GM15510 (cell line): ENCODE results near the gene G0S2.

ENCODE experiments used
- POLR2A ChIP-seq: IDR thresholded peaks from 3 replicates; pipeline ENCODE4 v1.6.1; 2011; ENCODE audit warnings: borderline replicate concordance; ENCODE audit not compliant: insufficient read length; ENCODE audit errors: extremely low read depth

The G0S2 gene

GRCh38 chr1:209689477-209689876, 14.3 kb downstream of the G0S2 start:
- no peak for TF ChIP-seq POLR2A

DNA sequence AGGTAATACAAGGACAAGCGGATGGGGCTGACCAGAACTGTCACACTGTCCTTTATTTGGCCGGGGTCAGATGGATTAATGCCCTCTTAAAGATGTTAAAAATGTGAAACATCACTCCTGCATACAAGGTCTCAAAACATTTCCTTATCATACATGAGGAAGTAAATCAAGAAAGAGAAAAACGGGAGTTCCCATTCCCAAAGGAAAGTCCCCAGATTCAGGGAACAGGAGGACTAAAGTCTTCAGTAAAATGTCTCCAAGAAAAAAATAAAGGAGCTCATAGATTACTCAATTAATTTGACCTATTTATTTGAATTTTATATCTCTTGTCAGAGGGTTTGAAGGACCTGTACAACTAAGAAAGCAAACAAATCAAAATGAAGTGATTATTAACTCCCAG, 16.0 kb downstream of the G0S2 start:
- no peak for TF ChIP-seq POLR2A

DNA sequence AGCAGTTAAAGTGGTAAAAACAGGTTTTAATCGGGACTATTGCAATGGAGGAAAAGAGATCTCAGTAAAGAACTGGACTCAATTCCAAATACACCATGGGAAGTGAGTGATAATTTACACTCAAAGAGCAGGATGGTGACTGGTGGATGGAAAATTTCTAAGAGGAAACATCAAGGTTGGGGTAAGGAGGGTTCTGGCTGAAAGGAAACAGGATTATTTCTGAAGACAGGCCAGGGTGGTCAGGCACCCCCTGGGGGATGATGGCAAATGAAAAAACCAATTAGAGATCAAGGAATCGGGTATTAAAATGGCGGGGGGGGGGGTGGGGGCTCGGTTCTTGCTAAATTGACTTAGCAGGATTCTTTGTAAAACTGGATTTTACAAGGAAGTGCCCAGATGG, 17.1 kb downstream of the G0S2 start:
- TF ChIP-seq POLR2A, result no peak

GRCh38 chr1:209692745-209693504, 17.7 kb downstream of the G0S2 start:
- TF ChIP-seq POLR2A, result no peak

- TF ChIP-seq POLR2A, result no peak
Measured at GRCh38 chr1:209696673-209697072, 21.5 kb downstream of the G0S2 start.

- no peak for TF ChIP-seq POLR2A
Measured at GRCh38 chr1:209697126-209697525, 21.9 kb downstream of the G0S2 start.

DNA sequence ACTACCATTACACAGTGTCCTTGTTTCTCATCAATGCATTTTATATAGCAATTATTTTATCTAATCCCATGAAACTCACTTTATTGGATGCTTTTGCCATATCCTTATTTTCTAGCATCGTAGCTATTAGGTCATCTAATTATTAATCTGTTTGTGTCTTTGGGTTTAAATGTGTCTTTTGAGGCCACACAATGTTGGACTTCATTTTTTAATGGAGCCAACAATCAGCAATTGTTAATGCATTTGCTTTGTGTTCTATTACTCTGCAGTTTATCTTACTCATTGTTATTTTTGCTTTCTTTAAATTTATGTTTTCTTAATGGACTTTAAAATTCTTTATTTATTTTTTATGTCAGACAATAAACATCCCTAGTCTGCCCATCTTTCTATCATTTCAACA, 27.6 kb downstream of the G0S2 start:
- no peak for TF ChIP-seq POLR2A

DNA sequence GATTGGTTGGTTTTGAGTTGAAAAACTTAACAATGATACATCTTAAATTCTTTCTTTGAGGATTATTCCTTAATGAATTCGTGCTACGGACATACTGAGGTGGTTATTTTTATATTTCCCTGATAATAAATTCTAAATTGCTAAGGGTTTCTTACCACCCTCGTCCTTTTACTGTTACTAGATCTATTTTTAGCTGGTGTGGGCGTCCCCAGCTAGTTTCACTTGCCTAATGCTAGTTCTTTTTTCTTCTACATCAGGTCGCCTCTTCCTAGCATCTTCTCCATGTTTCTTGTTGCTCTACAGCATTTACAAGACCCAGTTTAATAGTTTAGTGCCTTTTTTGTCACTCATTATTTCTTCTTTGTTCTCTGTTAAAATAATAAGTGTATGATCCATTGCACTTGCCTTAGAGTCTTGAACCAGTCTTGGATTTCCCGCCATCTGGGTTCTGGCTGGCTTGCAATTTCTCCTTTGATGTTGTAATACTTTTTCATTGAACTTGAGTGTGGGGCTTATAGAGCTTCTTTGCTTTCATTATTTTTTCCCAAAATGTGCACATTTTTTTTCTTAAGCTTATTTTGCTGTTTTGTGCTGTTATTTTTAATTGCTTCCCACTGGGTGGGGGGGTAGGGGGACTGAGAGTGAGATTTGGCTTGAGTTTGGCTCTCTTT, 28.8 kb downstream of the G0S2 start:
- TF ChIP-seq POLR2A, result no peak

GRCh38 chr1:209704584-209704983, 29.4 kb downstream of the G0S2 start, which contains the start of gene HSD11B1:
HSD11B1 (plus strand) TSS chr1:209704846; CDS start chr1:209704943, 97 bp downstream.
- no peak for TF ChIP-seq POLR2A

GRCh38 chr1:209705033-209705598, 29.9 kb downstream of the G0S2 start:
- no peak for TF ChIP-seq POLR2A

GRCh38 chr1:209706622-209707021, 31.4 kb downstream of the G0S2 start:
- TF ChIP-seq POLR2A, result no peak

- TF ChIP-seq POLR2A, result no peak
Measured at GRCh38 chr1:209707308-209707707, 32.1 kb downstream of the G0S2 start.

DNA sequence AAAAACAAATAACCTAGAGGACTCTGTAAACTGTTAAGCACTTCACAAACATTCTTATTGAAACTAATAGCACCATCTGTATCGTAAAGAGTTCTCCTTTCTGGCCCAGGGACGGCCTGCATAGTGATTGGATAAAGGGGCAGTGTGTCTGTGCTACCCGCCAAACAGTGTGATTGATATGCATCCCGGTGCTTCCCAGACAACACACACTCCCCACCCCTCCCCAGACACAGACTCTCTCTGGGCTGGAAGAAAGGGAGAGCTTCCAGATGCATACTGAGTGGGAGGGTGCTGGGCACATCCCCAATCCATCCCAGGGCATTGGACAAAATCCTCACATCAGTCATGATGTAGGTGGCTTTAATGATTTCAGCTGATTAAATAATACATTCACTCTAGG, 33.1 kb downstream of the G0S2 start:
- TF ChIP-seq POLR2A, result no peak

- no peak for TF ChIP-seq POLR2A
Measured at GRCh38 chr1:209710093-209710492, 34.9 kb downstream of the G0S2 start.

DNA sequence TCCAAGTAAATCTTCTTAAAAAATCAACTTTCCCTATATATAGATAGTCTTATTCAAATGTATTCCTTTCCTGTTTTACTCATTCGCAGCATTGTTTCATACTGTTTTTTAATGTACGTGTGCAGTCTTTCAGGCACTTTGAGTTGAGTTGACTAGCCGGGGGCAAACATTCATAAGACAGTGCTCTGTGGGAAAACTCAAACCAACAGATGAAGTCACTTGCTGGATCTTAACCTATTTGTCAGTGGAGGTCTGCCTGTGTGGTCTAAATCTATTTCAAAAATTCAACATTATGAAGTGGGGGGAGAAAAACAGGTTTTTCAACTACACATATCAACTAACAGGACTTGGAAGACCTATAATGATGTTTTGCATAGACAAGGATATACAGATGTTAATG, 35.6 kb downstream of the G0S2 start:
- no peak for TF ChIP-seq POLR2A

DNA sequence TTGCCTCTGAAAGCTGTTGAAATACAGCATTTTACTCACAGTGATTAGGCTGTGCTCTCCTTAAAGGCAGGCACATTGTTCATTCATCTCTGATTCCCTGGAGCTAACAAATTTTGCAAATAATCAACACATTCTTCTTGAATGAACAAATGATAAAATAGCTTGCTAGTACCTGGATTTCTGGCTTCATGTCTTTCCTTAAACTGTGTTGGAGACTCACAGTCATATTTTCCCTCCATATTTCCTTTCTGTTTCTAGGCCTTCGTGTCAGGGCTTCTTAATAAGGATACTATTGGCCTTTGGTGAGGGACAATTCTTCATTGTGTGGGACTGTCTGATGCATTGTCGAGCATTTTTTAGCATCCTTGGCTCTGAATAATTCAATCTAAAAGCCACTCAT, 39.1 kb downstream of the G0S2 start:
- TF ChIP-seq POLR2A, result no peak
